Endothelial cell (in vitro differentiated cells): Measurements from ENCODE around the gene POLR1A. TPM values are rescaled to one million over a fixed set of nuclear protein-coding genes. Genes with fewer than 3 reads are reported as not detected.

ENCODE experiments used
- DNase-seq: peaks from one replicate; pipeline ENCODE4 v3.0.0; 2021; ENCODE audit warnings: low spot score
- H3K27ac Mint-ChIP-seq: one replicate; pipeline ENCODE4 v1.8.0; 2021; ENCODE audit warnings: mixed read lengths, inconsistent platforms; ENCODE audit not compliant: unreplicated experiment
- H3K27me3 Mint-ChIP-seq: one replicate; pipeline ENCODE4 v1.8.0; 2021; ENCODE audit warnings: mild to moderate bottlenecking, moderate library complexity, mixed read lengths, inconsistent platforms; ENCODE audit not compliant: unreplicated experiment
- H3K36me3 Mint-ChIP-seq: one replicate; pipeline ENCODE4 v1.8.0; 2021; ENCODE audit warnings: mild to moderate bottlenecking, low read depth, mixed read lengths, inconsistent platforms; ENCODE audit not compliant: unreplicated experiment
- H3K4me1 Mint-ChIP-seq: one replicate; pipeline ENCODE4 v1.8.0; 2021; ENCODE audit warnings: mild to moderate bottlenecking, mixed read lengths, inconsistent platforms; ENCODE audit not compliant: unreplicated experiment
- H3K4me3 Mint-ChIP-seq: one replicate; pipeline ENCODE4 v1.8.0; 2021; ENCODE audit warnings: mild to moderate bottlenecking, mixed read lengths, inconsistent platforms; ENCODE audit not compliant: unreplicated experiment
- H3K9me3 Mint-ChIP-seq: one replicate; pipeline ENCODE4 v1.8.0; 2021; ENCODE audit warnings: mixed read lengths, inconsistent platforms; ENCODE audit not compliant: unreplicated experiment
- CTCF ChIP-seq: fragments of 200-600 bp; sonication (generic); IDR thresholded peaks from one replicate; pipeline ENCODE4 v1.5.0; 2021; ENCODE audit warnings: antibody characterized with exemption; ENCODE audit not compliant: unreplicated experiment
- total RNA-seq: library from RNA; stranded (reverse); fragmentation: NEBNext Ultra II Directional; extraction: Animal tissue kit (Norgen Biotek cat#: 25700); gene quantifications from one replicate; pipeline ENCODE4 v1.2.1, GENCODE V29; 2021; ENCODE audit not compliant: unreplicated experiment

The POLR1A gene
- total RNA-seq, 1 donor from 2014 or later: 30.4 TPM

- Mint-ChIP-seq H3K9me3 (peaks cover 5% of the 10 kb centered on the region), H3K27ac (no peak overlapping the region), H3K4me3 (no peak overlapping the region), H3K36me3 (peaks cover 8% of the 10 kb centered on the region), H3K4me1 (no peaks in the 10 kb centered on the region), H3K27me3 (peaks cover 3% of the 10 kb centered on the region)
- no peak for DNase-seq
- no peak for TF ChIP-seq CTCF
These were observed 129.4 kb downstream of the POLR1A start for GRCh38 chr2:85976106-85976920.

GRCh38 chr2:85975581-85975980 lies 130.1 kb downstream of the POLR1A start:
- H3K36me3 Mint-ChIP-seq: peaks cover 8% of the 10 kb centered on the region
- H3K4me3 Mint-ChIP-seq: no peak overlapping the region
- H3K9me3 Mint-ChIP-seq: peaks cover 5% of the 10 kb centered on the region
- peaks cover 3% of the 10 kb centered on the region for H3K27me3 Mint-ChIP-seq
- H3K27ac Mint-ChIP-seq: no peak overlapping the region
- no peaks in the 10 kb centered on the region for H3K4me1 Mint-ChIP-seq
- TF ChIP-seq CTCF: no peak
- DNase-seq: no peak

- no peaks in the 10 kb centered on the region for H3K4me1 Mint-ChIP-seq
- TF ChIP-seq CTCF: no peak
- H3K27ac Mint-ChIP-seq: no peak overlapping the region
- H3K9me3 Mint-ChIP-seq: peaks cover 5% of the 10 kb centered on the region
- H3K27me3 Mint-ChIP-seq: no peaks in the 10 kb centered on the region
- H3K4me3 Mint-ChIP-seq: no peak overlapping the region
- peaks cover 8% of the 10 kb centered on the region for H3K36me3 Mint-ChIP-seq
- DNase-seq: no peak
These were observed 131.3 kb downstream of the POLR1A start for GRCh38 chr2:85974390-85974789.

DNA sequence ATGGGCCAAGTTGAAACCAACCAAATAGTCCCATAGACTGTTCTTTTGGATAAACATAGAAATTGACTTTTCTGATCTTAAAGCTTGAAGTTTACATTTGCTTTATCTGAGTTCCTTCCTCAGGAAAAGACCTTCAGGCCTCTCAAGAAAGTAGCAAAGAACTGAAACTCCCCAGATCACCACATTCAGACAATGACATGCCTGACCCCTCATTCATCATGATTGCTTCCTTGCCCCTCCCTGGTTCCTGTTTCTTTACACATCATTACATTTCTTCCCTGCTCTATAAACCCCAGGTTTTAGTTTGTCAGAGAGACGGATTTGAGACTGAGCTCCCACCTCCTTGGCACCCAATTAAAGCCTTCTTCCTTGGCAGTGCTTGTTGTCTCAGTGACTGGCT lies 133.3 kb downstream of the POLR1A start:
- no peaks in the 10 kb centered on the region for H3K27me3 Mint-ChIP-seq
- no peak for DNase-seq
- no peaks in the 10 kb centered on the region for H3K4me1 Mint-ChIP-seq
- peak overlapping the region; percentile 11 for H3K4me3 Mint-ChIP-seq
- H3K27ac Mint-ChIP-seq: no peak overlapping the region
- TF ChIP-seq CTCF: no peak
- peaks cover 4% of the 10 kb centered on the region for H3K36me3 Mint-ChIP-seq
- peaks cover 5% of the 10 kb centered on the region for H3K9me3 Mint-ChIP-seq

GRCh38 chr2:85971366-85971765 lies 134.3 kb downstream of the POLR1A start:
- no peak overlapping the region for H3K4me3 Mint-ChIP-seq
- H3K27me3 Mint-ChIP-seq: no peaks in the 10 kb centered on the region
- H3K4me1 Mint-ChIP-seq: no peaks in the 10 kb centered on the region
- DNase-seq: no peak
- no peak overlapping the region for H3K27ac Mint-ChIP-seq
- no peak for TF ChIP-seq CTCF
- peaks cover 4% of the 10 kb centered on the region for H3K36me3 Mint-ChIP-seq
- peaks cover 5% of the 10 kb centered on the region for H3K9me3 Mint-ChIP-seq
